Measurements from ENCODE around the gene NRG4.
"Not testable (repeated sequence)": the region's sequence is repeated elsewhere in the genome, so short reads cannot be mapped to it uniquely, and the experiment has no call there.

NRG4 gene

GRCh38 chr15:75981149-75981815 is 30.9 kb downstream of the NRG4 start:
- DNase-seq (ENCODE audit: low read depth) = no peak
- H3K4me3 ChIP-seq (ENCODE audit: low read depth, low read length) = no peak overlapping the region
- no peak for TF ChIP-seq CTCF (IDR thresholded peaks at IDR 0.05; ENCODE audit: low read depth, low read length, missing control alignments)

- DNase-seq (ENCODE audit: low read depth); H3K4me3 ChIP-seq (ENCODE audit: low read depth, low read length): not testable (repeated sequence)
These were observed 35.5 kb downstream of the NRG4 start for GRCh38 chr15:75976766-75977165.

GRCh38 chr15:75966073-75966472 is 46.2 kb downstream of the NRG4 start:
- no peak for TF ChIP-seq CTCF (IDR thresholded peaks at IDR 0.05; ENCODE audit: low read depth, low read length, missing control alignments)
- H3K4me3 ChIP-seq (ENCODE audit: low read depth, low read length) = no peak overlapping the region
- no peak for DNase-seq (ENCODE audit: low read depth)

- no peak for DNase-seq (ENCODE audit: low read depth)
- no peak overlapping the region for H3K4me3 ChIP-seq (ENCODE audit: low read depth, low read length)
- no peak for TF ChIP-seq CTCF (IDR thresholded peaks at IDR 0.05; ENCODE audit: low read depth, low read length, missing control alignments)
These were observed 50.9 kb downstream of the NRG4 start for GRCh38 chr15:75961331-75961730.

GRCh38 chr15:75955720-75956119 is 56.5 kb downstream of the NRG4 start:
- peak; percentile 11 for TF ChIP-seq CTCF (IDR thresholded peaks at IDR 0.05; ENCODE audit: low read depth, low read length, missing control alignments)
- no peak overlapping the region for H3K4me3 ChIP-seq (ENCODE audit: low read depth, low read length)
- no peak for DNase-seq (ENCODE audit: low read depth)

GRCh38 chr15:75952525-75952924 is 59.7 kb downstream of the NRG4 start:
- H3K4me3 ChIP-seq (ENCODE audit: low read depth, low read length) = no peak overlapping the region
- no peak for TF ChIP-seq CTCF (IDR thresholded peaks at IDR 0.05; ENCODE audit: low read depth, low read length, missing control alignments)
- no peak for DNase-seq (ENCODE audit: low read depth)

GRCh38 chr15:75948761-75949296 is 63.4 kb downstream of the NRG4 start:
- H3K4me3 ChIP-seq (ENCODE audit: low read depth, low read length) = no peak overlapping the region
- TF ChIP-seq CTCF (IDR thresholded peaks at IDR 0.05; ENCODE audit: low read depth, low read length, missing control alignments) = no peak
- DNase-seq (ENCODE audit: low read depth) = no peak

Measured in GM12864 (cell line).